Tibial nerve (tissue), 4 donors: Measurements from ENCODE around the gene KCNIP3. TPM values are rescaled to one million over a fixed set of nuclear protein-coding genes. Genes with fewer than 3 reads are reported as not detected.

Experiments
- DNase-seq, 2 donors: peaks; one replicate each; pipeline ENCODE4 v3.0.0-alpha.2; 2019; ENCODE audit warnings: low spot score in 2 of 2
- H3K27ac ChIP-seq, 4 donors: fragments of 200-600 bp; sonication (generic) in 3 of 4; one replicate each; pipeline ENCODE4 v1.5.1; 2017 to 2019; ENCODE audit warnings: mild to moderate bottlenecking in 1 of 4
- H3K27me3 ChIP-seq, 2 donors: fragments of 200-600 bp; sonication (generic) in 1 of 2; one replicate each; pipeline versions ENCODE4 v1.5.1 to v1.6.0; 2017 to 2019
- H3K36me3 ChIP-seq, 3 donors: fragments of 200-600 bp; sonication (generic); one replicate each; pipeline ENCODE4 v1.5.1; 2018 to 2019
- H3K4me1 ChIP-seq, 4 donors: fragments of 200-600 bp; sonication (generic) in 3 of 4; one replicate each; pipeline ENCODE4 v1.5.1; 2017 to 2019
- H3K4me3 ChIP-seq, 4 donors: fragments of 200-600 bp; sonication (generic) in 3 of 4; one replicate each; pipeline ENCODE4 v1.5.1; 2017 to 2019; ENCODE audit warnings: mild to moderate bottlenecking in 1 of 4, moderate library complexity in 1 of 4
- H3K9me3 ChIP-seq, 4 donors: fragments of 200-600 bp; sonication (generic) in 3 of 4; one replicate each; pipeline ENCODE4 v1.5.1; 2017 to 2019
- CTCF ChIP-seq, 5 experiments: fragments of 200-600 bp in 3 of 5; fragments of 450-650 bp in 2 of 5; sonication (generic) in 3 of 5; IDR thresholded peaks; one replicate each; pipeline ENCODE4 v1.5.1; 2016 to 2019; ENCODE audit warnings: antibody characterized with exemption in 5 of 5, mild to moderate bottlenecking in 3 of 5, moderate library complexity in 2 of 5
- EP300 ChIP-seq, 2 donors: sonication (generic); formaldehyde crosslinking; IDR thresholded peaks; one replicate each; pipeline ENCODE4 v1.6.1; 2017; ENCODE audit warnings: antibody characterized with exemption in 2 of 2, mild to moderate bottlenecking in 1 of 2
- POLR2A ChIP-seq, 2 donors: fragments of 450-650 bp; IDR thresholded peaks; one replicate each; pipeline ENCODE4 v1.6.1; 2017; ENCODE audit warnings: antibody characterized with exemption in 2 of 2, mild to moderate bottlenecking in 2 of 2, moderate library complexity in 2 of 2
- WGBS, 2 donors: methylation state at CpG; one replicate each; pipeline ENCODE4 v1.1.5; 2018; 5-methylcytosine and 5-hydroxymethylcytosine counted together
- total RNA-seq, 4 donors: library from RNA; depleted of rRNA; stranded (reverse); fragments of >200 nt; gene quantifications; one replicate each; pipeline ENCODE4 v1.1.0, GENCODE V29; 2016

The KCNIP3 gene
- total RNA-seq, 4 donors from 2014 or later: 35.1 to 90.8 (median 50.2) TPM

DNA sequence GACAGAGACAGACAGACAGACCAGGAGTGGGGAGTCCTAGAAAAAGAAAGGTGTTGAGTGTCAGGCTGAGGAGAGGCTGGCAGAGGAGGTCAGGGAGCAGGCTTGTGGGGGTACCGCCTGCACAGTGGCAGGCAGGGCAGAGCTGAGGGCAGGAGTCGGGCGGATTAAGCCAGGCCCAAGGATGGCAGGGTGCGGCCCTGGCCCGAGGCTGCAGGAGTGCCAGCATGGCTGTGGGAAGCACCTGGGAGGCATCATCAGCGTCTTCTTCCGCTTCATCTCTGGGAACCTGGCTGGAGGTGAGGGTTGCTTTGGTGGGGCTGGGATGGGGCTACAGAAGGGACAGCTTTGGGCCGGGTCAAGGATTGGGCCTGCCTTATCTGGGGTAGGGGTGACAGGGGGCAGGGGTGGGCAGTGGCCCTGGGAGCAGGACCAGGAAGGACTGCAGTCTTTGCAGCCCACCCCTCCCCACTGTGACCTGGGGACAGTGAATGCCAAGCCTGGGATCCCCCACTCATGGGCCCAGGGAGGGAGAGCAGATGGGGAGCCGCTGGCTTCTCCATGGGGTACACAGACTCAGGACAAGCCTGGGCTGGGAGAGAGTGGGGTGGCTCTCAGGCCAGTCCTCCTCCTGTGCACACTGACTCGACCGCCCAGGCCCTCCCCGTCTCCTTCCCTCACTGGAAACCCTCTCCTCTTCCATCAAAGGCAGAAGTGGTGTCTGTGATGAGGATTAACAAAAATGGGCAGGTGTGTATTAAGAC, 20.7 kb downstream of the KCNIP3 start:
- DNase-seq: no peak
- no peak overlapping the region for H3K27ac ChIP-seq
- H3K27me3 ChIP-seq: no peaks in the 10 kb centered on the region
- no peak overlapping the region for H3K4me3 ChIP-seq
- TF ChIP-seq CTCF (IDR thresholded peaks at IDR 0.05): no peak
- TF ChIP-seq EP300 (IDR thresholded peaks at IDR 0.05): no peak
- no peaks in the 10 kb centered on the region for H3K36me3 ChIP-seq
- WGBS, 2 donors: 83 to 89% methylated on average over 11 to 12 of the region's 12 CpGs
- H3K9me3 ChIP-seq: no peaks in the 10 kb centered on the region
- no peaks in the 10 kb centered on the region for H3K4me1 ChIP-seq

DNA sequence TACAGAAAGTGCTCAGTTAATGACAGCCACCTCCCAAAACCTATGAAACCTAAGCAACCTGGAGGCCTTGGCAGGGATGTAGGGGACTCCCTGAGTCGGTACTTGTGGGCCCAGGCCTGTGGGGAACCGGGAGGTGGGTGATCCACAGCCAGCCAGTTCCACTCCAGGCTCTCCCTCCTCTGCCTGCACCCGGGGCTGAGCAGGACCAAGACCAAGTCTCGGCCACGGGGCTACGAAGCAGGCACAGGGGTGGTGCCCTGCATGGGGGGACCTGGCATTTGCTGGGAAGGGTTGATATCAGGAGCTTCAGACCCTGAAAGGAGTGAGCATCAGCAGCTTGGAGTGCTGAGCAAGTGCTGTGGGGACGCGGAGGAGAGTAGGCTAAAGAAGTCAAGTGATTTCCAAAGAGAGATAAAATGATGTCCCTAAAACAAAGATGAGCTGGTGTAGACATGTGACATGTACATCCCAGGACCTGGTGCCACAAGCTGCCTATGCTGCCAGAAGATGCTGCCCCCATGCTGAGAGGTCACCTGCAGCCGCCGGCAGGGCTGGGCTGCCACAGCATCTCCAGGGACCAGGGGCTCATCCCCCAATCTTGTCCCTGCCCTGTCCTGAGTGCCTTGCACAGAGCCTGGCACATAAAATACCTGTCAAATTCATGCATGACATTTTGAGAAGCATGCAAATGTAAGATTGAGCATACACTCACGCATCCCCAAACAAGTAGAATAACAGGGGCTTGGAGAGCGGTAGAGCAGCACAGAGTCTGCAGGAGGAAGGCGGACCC, 21.5 kb downstream of the KCNIP3 start:
- Histone ChIP-seq H3K4me3 (no peak overlapping the region), H3K9me3 (no peaks in the 10 kb centered on the region), H3K27me3 (no peaks in the 10 kb centered on the region), H3K27ac (no peak overlapping the region), H3K4me1 (no peaks in the 10 kb centered on the region), H3K36me3 (no peaks in the 10 kb centered on the region)
- 78 to 83% methylated on average over 13 of the region's 13 CpGs for WGBS, 2 donors
- no peak for TF ChIP-seq CTCF (IDR thresholded peaks at IDR 0.05)
- TF ChIP-seq EP300 (IDR thresholded peaks at IDR 0.05): no peak
- TF ChIP-seq POLR2A (IDR thresholded peaks at IDR 0.05): no peak
- DNase-seq: no peak

DNA sequence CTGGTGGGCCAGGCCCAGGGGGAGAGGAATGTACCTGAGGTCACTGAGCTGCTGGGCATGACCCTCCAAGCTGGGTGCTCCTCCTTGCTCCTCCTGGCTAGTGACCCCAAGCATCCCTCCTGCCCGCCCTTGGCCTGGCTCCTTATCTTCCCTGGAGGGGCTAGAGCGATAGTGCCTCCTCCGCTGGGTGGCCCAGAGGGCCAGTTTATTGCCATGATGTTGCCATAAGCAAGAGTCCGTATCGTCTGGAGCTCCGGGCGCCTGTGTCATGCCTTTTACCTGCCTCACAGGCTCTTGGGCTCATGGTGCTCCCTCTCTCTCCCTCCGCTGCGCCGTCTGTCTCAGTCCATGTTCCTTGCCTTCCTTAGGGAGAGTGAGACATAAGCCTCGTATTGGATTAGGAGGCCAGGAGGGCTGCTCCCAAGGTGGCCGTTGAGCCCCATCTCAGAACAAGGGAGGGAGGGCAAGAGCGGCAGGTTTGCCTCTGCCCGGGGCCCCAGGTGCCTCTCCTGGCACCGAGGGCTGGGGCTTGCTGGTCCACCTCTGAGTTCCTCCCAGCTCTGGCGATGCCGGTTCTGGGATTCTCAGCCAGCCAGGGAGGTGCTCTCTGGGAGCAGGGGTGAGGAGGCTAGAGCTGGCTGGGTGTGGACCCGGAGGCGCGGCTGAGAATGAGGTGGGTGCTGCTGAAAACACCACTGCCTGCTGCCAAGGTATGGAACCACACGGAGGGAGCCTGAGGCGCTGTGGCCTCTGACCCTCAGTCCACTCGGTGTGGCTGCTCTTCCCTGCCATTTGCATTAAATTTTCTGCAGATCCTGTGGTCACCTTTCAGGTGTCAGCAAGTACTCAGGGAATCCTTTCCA, 22.6 kb downstream of the KCNIP3 start:
- no peaks in the 10 kb centered on the region for H3K27me3 ChIP-seq
- H3K4me1 ChIP-seq: no peaks in the 10 kb centered on the region
- TF ChIP-seq CTCF (IDR thresholded peaks at IDR 0.05) (no peak), EP300 (IDR thresholded peaks at IDR 0.05) (no peak), POLR2A (IDR thresholded peaks at IDR 0.05) (no peak)
- H3K36me3 ChIP-seq: no peaks in the 10 kb centered on the region
- no peaks in the 10 kb centered on the region for H3K9me3 ChIP-seq
- DNase-seq: no peak
- 80 to 83% methylated on average over 20 to 22 of the region's 23 CpGs for WGBS, 2 donors
- no peak overlapping the region for H3K27ac ChIP-seq
- H3K4me3 ChIP-seq: no peak overlapping the region

DNA sequence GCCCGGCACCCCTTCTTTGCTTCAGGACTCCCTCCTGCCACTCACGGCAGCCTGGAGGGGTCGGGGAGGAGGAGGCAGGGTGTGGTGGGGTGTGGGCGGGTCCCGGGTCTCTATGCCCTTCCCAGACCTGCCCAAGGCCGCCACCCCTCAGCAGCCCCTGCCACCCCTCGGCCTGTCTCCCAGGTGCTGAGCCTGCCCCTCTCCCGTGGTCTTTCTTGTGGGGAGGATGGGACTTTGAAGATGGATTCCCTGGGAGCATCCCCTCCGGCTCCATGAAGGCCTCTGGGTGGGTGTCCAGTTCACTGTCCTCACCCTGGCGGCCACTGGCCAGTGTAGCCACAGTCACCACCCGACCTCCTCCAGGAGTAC, 23.2 kb downstream of the KCNIP3 start:
- WGBS, 2 donors: 75 to 81% methylated on average over 11 of the region's 11 CpGs
- H3K36me3 ChIP-seq: no peaks in the 10 kb centered on the region
- DNase-seq: no peak

More for the DNA sequence above, 23.2 kb downstream of the KCNIP3 start:
- H3K9me3 ChIP-seq: no peaks in the 10 kb centered on the region
- no peaks in the 10 kb centered on the region for H3K27me3 ChIP-seq
- no peak overlapping the region for H3K27ac ChIP-seq
- H3K4me3 ChIP-seq: no peak overlapping the region
- no peaks in the 10 kb centered on the region for H3K4me1 ChIP-seq
- TF ChIP-seq CTCF (IDR thresholded peaks at IDR 0.05) (no peak), POLR2A (IDR thresholded peaks at IDR 0.05) (no peak), EP300 (IDR thresholded peaks at IDR 0.05) (no peak)
